WI38 (cell line): ENCODE results near the gene PRR18.

ENCODE experiments used
- H3K4me3 ChIP-seq: 2 replicates; pipeline ENCODE4 v1.5.1; 2011; ENCODE audit warnings: low read depth, mild to moderate bottlenecking, control low read depth, low read length
- TF ChIP-seq, protein P1 (sequence below): IDR thresholded peaks from 2 replicates; pipeline ENCODE4 v1.5.1; 2012; ENCODE audit warnings: low read depth, mild to moderate bottlenecking, control low read depth, low read length

PRR18 gene

DNA sequence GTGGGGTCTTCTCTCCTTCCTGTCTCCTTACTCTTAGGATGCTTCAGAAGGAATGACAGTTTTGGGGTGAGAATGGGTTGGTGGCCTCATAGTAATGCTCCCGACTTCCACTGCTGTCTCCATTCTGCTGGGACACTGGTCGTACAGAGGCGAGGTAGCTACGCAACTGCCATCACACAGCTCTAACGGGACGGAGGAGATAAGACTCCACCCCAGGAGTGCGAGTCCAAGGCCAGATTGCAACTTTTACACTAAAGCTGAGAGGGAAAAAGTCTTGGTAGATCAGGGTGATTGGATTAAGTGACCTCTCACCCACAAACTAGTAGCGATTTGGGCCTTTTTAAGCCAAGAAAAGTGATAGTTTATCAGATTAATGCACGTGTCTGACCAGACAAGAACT lies 1.8 kb upstream of the PRR18 start:
- TF ChIP-seq, protein P1, sequence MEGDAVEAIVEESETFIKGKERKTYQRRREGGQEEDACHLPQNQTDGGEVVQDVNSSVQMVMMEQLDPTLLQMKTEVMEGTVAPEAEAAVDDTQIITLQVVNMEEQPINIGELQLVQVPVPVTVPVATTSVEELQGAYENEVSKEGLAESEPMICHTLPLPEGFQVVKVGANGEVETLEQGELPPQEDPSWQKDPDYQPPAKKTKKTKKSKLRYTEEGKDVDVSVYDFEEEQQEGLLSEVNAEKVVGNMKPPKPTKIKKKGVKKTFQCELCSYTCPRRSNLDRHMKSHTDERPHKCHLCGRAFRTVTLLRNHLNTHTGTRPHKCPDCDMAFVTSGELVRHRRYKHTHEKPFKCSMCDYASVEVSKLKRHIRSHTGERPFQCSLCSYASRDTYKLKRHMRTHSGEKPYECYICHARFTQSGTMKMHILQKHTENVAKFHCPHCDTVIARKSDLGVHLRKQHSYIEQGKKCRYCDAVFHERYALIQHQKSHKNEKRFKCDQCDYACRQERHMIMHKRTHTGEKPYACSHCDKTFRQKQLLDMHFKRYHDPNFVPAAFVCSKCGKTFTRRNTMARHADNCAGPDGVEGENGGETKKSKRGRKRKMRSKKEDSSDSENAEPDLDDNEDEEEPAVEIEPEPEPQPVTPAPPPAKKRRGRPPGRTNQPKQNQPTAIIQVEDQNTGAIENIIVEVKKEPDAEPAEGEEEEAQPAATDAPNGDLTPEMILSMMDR: no peak
- no peak overlapping the region for H3K4me3 ChIP-seq

DNA sequence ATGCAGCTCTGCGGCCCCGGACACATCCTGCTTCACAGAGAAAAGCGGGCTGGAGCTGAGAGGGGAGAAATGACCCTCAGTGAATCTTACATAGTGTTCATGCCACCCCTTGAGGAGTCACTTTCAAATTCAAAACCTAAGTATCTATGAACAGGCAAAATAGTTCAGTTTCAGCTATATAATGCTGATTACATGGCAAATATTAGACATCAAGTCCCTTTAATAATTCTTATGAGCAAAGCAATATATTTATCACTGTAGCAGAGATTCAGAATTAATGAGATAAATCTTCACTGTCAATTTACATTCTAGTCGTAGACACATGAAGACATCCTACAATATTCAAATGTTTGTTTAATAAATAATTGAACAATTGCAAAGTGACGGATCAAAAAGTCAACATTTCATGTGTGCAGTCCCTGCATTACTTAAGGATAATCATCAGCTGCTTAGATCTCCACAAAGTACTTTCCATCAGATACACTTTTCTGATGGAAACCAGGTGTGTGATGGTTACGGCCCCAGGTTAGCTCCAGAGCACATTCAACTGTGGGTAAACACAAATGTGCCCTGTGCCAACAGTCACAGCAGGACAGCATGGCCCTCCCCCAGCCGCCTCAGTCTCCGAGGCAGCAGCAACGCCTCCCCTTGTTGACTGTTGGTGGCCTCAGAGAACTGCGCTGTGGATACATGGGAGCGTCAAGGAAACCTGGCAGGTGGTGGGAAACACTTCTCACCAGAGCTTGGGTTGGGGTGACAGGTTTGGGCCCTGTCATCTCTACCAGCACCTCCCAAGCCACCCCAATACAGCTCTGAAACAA lies 787 bp upstream of the PRR18 start:
- TF ChIP-seq, protein P1: no peak
- H3K4me3 ChIP-seq: no peak overlapping the region

DNA sequence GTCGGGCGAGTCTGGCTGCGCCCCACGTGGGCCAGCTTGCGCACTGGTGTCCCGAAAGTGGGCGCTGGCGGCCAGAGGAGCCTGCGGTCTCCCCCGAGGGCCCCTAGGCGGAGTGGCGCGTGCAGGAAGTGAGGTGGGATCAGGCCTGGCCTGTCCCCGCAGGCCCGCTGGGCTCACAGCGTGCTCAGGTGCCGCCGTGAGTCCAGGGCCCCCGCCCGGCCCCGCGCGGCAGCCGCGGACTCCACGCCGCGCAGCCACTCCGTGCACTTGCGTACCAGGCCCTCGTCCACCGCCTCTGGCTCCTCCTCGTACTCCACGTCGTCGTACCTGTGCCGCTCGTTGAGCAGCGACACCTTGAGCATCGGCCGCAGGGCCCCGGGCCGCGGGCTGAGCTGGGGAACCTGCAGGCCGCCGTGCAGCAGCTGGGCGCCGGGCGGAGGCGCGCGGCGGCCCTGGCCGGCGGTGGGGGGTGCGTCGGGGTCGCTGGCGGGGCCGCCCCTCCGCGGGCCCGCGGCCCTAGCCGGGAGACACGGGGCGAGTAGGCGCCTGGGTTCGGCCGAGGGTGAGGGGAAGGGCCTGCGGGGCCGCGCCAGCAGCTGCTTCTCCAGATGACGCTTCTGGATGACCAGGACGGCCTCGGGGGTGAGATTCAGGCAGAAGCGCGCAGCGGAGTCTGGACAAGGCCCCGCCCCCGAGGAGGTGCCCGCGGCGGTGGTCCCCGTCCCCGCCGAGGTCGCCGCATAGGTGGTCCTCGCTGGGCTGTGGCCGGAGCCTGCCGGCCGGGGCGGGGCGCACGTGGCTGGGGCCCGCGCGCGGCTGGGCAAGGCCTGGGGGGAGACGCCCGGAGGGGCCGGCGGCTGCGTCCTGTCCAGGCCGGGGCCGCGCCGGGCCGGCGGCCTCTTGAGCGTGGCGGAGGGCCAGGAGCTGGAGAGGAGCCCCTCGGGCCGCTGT lies 835 bp downstream of the PRR18 start:
- TF ChIP-seq, protein P1: no peak
- no peak overlapping the region for H3K4me3 ChIP-seq

DNA sequence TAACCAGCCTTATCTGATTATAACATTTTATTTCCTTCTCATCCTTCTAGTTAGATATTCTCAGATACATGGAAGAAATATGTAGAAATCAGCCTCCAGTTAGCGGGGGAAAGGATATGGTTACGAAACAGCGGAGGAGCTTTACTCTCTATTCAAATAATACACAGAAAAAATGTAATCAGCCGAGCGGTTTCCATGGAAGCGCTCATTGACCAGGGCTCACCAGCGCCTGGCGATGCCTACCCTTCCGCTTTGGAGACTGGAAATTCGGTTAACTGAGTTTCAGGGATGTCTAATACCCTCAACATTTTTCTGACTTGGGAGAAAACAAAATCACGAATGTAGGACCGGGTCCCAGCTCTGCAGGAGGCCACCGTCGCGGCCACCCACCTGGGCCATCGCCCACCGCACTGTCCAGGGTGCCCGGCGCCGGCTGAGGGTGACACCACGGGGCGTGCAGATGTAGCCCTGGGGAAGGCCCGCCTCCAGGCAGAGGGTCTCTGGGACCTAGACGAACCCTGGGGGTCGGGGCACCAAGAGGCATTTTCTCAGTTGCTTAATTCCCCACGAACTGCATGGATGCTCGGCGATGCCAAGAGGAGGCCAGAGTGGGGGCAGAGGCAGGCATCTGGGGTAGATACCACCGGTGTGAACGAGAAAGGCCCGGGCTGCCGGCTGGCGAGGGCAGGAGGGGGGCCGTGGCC lies 1.7 kb downstream of the PRR18 start:
- no peak overlapping the region for H3K4me3 ChIP-seq

DNA sequence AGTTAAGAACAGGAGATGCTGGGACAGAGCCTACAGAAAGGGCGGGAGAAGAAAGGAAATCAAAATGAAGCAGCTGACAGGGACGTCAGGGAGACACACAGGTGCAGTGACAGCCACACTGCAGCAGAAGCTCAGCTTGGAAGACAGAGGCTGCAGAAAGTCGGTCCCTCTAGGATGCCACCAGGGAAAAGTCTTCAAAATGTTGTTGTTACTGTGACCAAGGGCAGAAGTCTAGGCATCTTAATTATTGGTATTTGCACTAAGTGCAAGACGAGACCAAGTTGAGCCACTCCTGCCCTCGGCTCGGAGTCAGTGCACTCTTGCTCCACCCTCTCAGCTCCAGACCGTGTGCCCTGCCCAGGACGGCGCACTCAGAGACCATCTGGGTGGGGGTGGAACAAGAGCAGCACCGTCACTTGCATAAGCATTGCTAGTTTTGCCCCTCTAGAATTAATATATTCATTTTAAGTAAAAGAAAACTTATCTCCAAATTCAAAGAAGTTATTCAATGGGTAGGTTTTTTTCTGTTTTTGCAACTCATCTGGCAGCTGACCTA lies 2.6 kb downstream of the PRR18 start:
- no peak overlapping the region for H3K4me3 ChIP-seq
- TF ChIP-seq, protein P1: no peak

More for the DNA sequence above, 1.7 kb downstream of the PRR18 start:
- TF ChIP-seq, protein P1: no peak

DNA sequence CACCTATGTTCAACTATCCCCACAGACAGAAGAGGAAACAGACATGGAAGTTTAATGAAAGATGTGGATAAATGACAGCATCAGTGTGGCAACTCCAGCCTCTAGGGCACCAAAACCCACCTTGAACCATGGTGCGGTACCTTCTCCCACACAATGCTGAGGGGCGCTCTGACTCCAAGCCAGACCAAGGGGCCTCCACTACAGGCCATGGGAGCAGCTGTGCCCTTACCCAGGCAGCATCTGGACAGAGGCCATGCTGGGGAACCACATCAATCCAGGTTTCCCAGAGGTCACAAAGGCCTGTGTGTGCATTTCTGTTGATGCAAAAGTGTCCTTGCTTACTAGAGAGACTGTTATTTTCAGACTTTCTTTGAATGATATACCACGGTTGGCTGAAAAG lies 4.1 kb downstream of the PRR18 start:
- no peak overlapping the region for H3K4me3 ChIP-seq
- TF ChIP-seq, protein P1: no peak
